Measurements from ENCODE around the gene TYMP. TPM values are rescaled to one million over a fixed set of nuclear protein-coding genes. Genes with fewer than 3 reads are reported as not detected.

TYMP gene
- polyA plus RNA-seq, 1 of the 3 experiments (the other 2 are of a cell fraction): 1.7 TPM

- Histone ChIP-seq H4K20me1 (ENCODE audit: insufficient read depth) (no peaks in the 10 kb centered on the region), H3K27me3 (ENCODE audit: insufficient read depth) (no peaks in the 10 kb centered on the region), H3K79me2 (ENCODE audit: insufficient read depth) (peaks cover 51% of the 10 kb centered on the region), H3K9ac (no peak overlapping the region; the same call in 1 of the 2 replicates), H3K4me1 (ENCODE audit: control insufficient read depth in 1 of 2, insufficient read depth in 2 of 2, low read depth in 1 of 2, low read length in 1 of 2) (peaks cover 7 to 14% of the 10 kb centered on the region in 2 experiments; a peak in 3 of 4 replicates), H3K36me3 (replicated peaks in 1 of 2; ENCODE audit: control insufficient read depth in 1 of 2, insufficient read depth in 2 of 2, low read length in 1 of 2) (peaks cover 0 to 18% of the 10 kb centered on the region in 2 experiments), H2AFZ (ENCODE audit: low read depth) (no peak overlapping the region), H3K27ac (ENCODE audit: low read depth in 2 of 2, low read length in 1 of 2) (no peak overlapping the region), H3F3A (replicated peaks; ENCODE audit: insufficient read depth) (peaks cover 6% of the 10 kb centered on the region), H3K4me3 (ENCODE audit: low read depth in 2 of 2, low read length in 1 of 2) (peak overlapping the region; percentile 62 to 81; a peak in 3 of 4 replicates), H3K4me2 (peak overlapping the region; percentile 92), H3K9me3 (no peaks in the 10 kb centered on the region), H3K9me2 (no peaks in the 10 kb centered on the region)
- TF ChIP-seq ZBTB33 (IDR thresholded peaks at IDR 0.05; ENCODE audit: borderline replicate concordance, low read depth) (no peak), FOXM1 (IDR thresholded peaks at IDR 0.05; ENCODE audit: low read depth) (no peak), TAF1 (IDR thresholded peaks at IDR 0.05; ENCODE audit: borderline replicate concordance, low read depth, low read length) (no peak), YY1 (IDR thresholded peaks at IDR 0.05; ENCODE audit: low read depth) (no peak), RCOR1 (IDR thresholded peaks at IDR 0.05; ENCODE audit: low read length) (no peak), RXRA (IDR thresholded peaks at IDR 0.05; ENCODE audit: borderline replicate concordance, low read depth) (no peak), RFX5 (IDR thresholded peaks at IDR 0.05; ENCODE audit: low read length) (no peak), REST (IDR thresholded peaks at IDR 0.05; ENCODE audit: low read depth, low read length) (no peak), GABPA (IDR thresholded peaks at IDR 0.05; ENCODE audit: low read depth) (no peak), TEAD4 (IDR thresholded peaks at IDR 0.05; ENCODE audit: borderline replicate concordance, insufficient read depth) (no peak), JUND (IDR thresholded peaks at IDR 0.05) (no peak), POLR2AphosphoS5 (IDR thresholded peaks at IDR 0.05; ENCODE audit: low read depth, low read length) (no peak), CTCF (IDR thresholded peaks at IDR 0.05) (no peak)
- TF ChIP-seq, protein P1, sequence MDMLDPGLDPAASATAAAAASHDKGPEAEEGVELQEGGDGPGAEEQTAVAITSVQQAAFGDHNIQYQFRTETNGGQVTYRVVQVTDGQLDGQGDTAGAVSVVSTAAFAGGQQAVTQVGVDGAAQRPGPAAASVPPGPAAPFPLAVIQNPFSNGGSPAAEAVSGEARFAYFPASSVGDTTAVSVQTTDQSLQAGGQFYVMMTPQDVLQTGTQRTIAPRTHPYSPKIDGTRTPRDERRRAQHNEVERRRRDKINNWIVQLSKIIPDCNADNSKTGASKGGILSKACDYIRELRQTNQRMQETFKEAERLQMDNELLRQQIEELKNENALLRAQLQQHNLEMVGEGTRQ (IDR thresholded peaks at IDR 0.05; ENCODE audit: borderline replicate concordance, low read depth, low read length): no peak
- WGBS (ENCODE audit: low lambda C conversion rate): 94% methylated on average over 25 of the region's 41 CpGs
- POLR2A ChIA-PET: no interaction called here
- DNase-seq: no peak
- CTCF ChIA-PET: interaction anchor here (0.9 to 1.1 kb wide), 2 partner anchors 8 to 20 kb away, joined by 4 to 5 read pairs; partner anchors contain the start of gene SCO2
Observed at GRCh38 chr22:50505776-50506610, 23.8 kb downstream of the TYMP start.

Measured in SK-N-SH (cell line).